ENCODE measurements around the gene FADS3. TPM values are rescaled to one million over a fixed set of nuclear protein-coding genes. Genes with fewer than 3 reads are reported as not detected.

The FADS3 gene
- total and polyA plus RNA-seq, 2 of the 13 experiments (the other 11 are each of a cell fraction or from before 2014, with no cell fraction given), result 13.4 to 23.2 TPM

GRCh38 chr11:61910187-61911127 is 19.1 kb upstream of the FADS3 start:
- DNase-seq (ENCODE audit: low spot score), result no peak
- CTCF ChIA-PET (ENCODE audit: low intra/inter-chr PET ratio, low total read pairs), result interaction anchor here (0.9 kb wide), 1 partner anchor 11 kb away, joined by 4 read pairs; no protein-coding TSS in a partner anchor
- POLR2A ChIA-PET, result interaction anchor here (0.6 to 1.1 kb wide), 2 partner anchors 16 to 39 kb away, joined by 3 to 6 read pairs; no protein-coding TSS in a partner anchor
- WGBS (ENCODE audit: low lambda C conversion rate), result 76% methylated on average over 9 of the region's 13 CpGs
- H3K9ac ChIP-seq (ENCODE audit: insufficient read depth, low read depth, low read length), result no peak overlapping the region
- intact Hi-C loops (cut with micrococcal nuclease; ENCODE audit: unreplicated experiment), result no loop called here
- in situ Hi-C loops (cut with HindIII; ENCODE audit: extremely low pct_ligation_motif_present, low pct_unique_long_range_greater_than_20kb), result no loop called here
- H3K4me3 ChIP-seq (replicated peaks in 1 of 3; ENCODE audit: insufficient read depth in 1 of 3, low read depth in 2 of 3, low read length in 3 of 3), result no peak overlapping the region
- no peak overlapping the region for H3K4me2 ChIP-seq (ENCODE audit: low read depth, low read length)
- FAIRE-seq, result no peak
- no peaks in the 10 kb centered on the region for H3K79me2 ChIP-seq (ENCODE audit: insufficient read depth, low read length)
- no peak for ATAC-seq
- no peaks in the 10 kb centered on the region for H3K9me3 ChIP-seq (ENCODE audit: low read length)
- peaks cover 1 to 8% of the 10 kb centered on the region in 2 experiments; a peak in 2 of 5 replicates for H3K27me3 ChIP-seq (ENCODE audit: control insufficient read depth in 1 of 2, insufficient read depth in 2 of 2, low read length in 2 of 2)
- no TSS peak for BruUV-seq (replicated peaks)
- H3K27ac ChIP-seq (ENCODE audit: extremely low read length, insufficient read depth, low read length), result no peak overlapping the region
- H3K4me1 ChIP-seq (ENCODE audit: insufficient read depth, low read length), result peaks cover 19% of the 10 kb centered on the region
- H2AFZ ChIP-seq (ENCODE audit: low read length), result no peak overlapping the region
- no peak for TF ChIP-seq ZNF501 (CRISPR knock-in tag; IDR thresholded peaks at IDR 0.05)
- no peak for TF ChIP-seq ZNF704 (CRISPR knock-in tag; IDR thresholded peaks at IDR 0.05; ENCODE audit: borderline replicate concordance)
- H4K20me1 ChIP-seq (ENCODE audit: insufficient read depth, low read length), result no peaks in the 10 kb centered on the region
- no peaks in the 10 kb centered on the region for H3K36me3 ChIP-seq (replicated peaks in 1 of 2; ENCODE audit: control insufficient read depth in 1 of 2, insufficient read depth in 2 of 2, low read length in 2 of 2)

- in situ Hi-C loops (cut with HindIII; ENCODE audit: extremely low pct_ligation_motif_present, low pct_unique_long_range_greater_than_20kb) (no loop called here), intact Hi-C loops (cut with micrococcal nuclease; ENCODE audit: unreplicated experiment) (no loop called here)
- FAIRE-seq, result no peak
- POLR2A ChIA-PET, result interaction anchor here (0.9 to 1.5 kb wide), 3 partner anchors 10 to 55 kb away, joined by 3 to 12 read pairs (median 3); no protein-coding TSS in a partner anchor
- Histone ChIP-seq H3K9me3 (ENCODE audit: low read length) (no peaks in the 10 kb centered on the region), H3K27ac (ENCODE audit: extremely low read length, insufficient read depth, low read length) (no peak overlapping the region), H3K4me3 (replicated peaks in 1 of 3; ENCODE audit: insufficient read depth in 1 of 3, low read depth in 2 of 3, low read length in 3 of 3) (no peak overlapping the region), H3K4me1 (ENCODE audit: insufficient read depth, low read length) (peaks cover 35% of the 10 kb centered on the region), H2AFZ (ENCODE audit: low read length) (no peak overlapping the region), H3K27me3 (ENCODE audit: control insufficient read depth in 1 of 2, insufficient read depth in 2 of 2, low read length in 2 of 2) (peaks cover 1 to 8% of the 10 kb centered on the region in 2 experiments; a peak in 2 of 5 replicates), H3K79me2 (ENCODE audit: insufficient read depth, low read length) (no peaks in the 10 kb centered on the region), H4K20me1 (ENCODE audit: insufficient read depth, low read length) (no peaks in the 10 kb centered on the region), H3K36me3 (replicated peaks in 1 of 2; ENCODE audit: control insufficient read depth in 1 of 2, insufficient read depth in 2 of 2, low read length in 2 of 2) (no peaks in the 10 kb centered on the region), H3K9ac (ENCODE audit: insufficient read depth, low read depth, low read length) (no peak overlapping the region), H3K4me2 (ENCODE audit: low read depth, low read length) (no peak overlapping the region)
- no peak for DNase-seq (ENCODE audit: low spot score)
- no peak for ATAC-seq
- no TSS peak for BruUV-seq (replicated peaks)
- 19% methylated on average over 8 of the region's 10 CpGs for WGBS (ENCODE audit: low lambda C conversion rate)
- CTCF ChIA-PET (ENCODE audit: low intra/inter-chr PET ratio, low total read pairs), result no interaction called here
- TF ChIP-seq IRF9 (CRISPR knock-in tag; IDR thresholded peaks at IDR 0.05; ENCODE audit: borderline replicate concordance) (no peak), ZBTB38 (CRISPR knock-in tag; IDR thresholded peaks at IDR 0.05) (no peak), ZSCAN25 (CRISPR knock-in tag; IDR thresholded peaks at IDR 0.05) (no peak), ZNF121 (CRISPR knock-in tag; IDR thresholded peaks at IDR 0.05) (no peak), MAFF (IDR thresholded peaks at IDR 0.05; ENCODE audit: low read depth, low read length) (peak; percentile 21; the same call in 1 of the 2 replicates), MAFK (conservative IDR thresholded peaks at IDR 0.05 in 1 of 2, IDR thresholded peaks at IDR 0.05 in 1 of 2; ENCODE audit: low read length in 2 of 2) (peak in 1 of 2 experiments; percentile 30; a peak in 2 of 4 replicates), MXD1 (CRISPR knock-in tag; IDR thresholded peaks at IDR 0.05) (no peak), SMAD3 (CRISPR knock-in tag; IDR thresholded peaks at IDR 0.05) (no peak), ADNP (CRISPR knock-in tag; IDR thresholded peaks at IDR 0.05) (no peak), GLMP (CRISPR knock-in tag; IDR thresholded peaks at IDR 0.05; ENCODE audit: borderline replicate concordance) (no peak)
These were observed 17.5 kb upstream of the FADS3 start for GRCh38 chr11:61908730-61909316.
